SU-DHL-6 (cell line): ENCODE measurements around the gene RIPOR2.

ENCODE experiments used
- H2AFZ ChIP-seq: fragments of 200-600 bp; sonication (generic); 2 replicates; pipeline ENCODE4 v1.6.1; 2014; ENCODE audit warnings: low read depth, mild to moderate bottlenecking, moderate library complexity, mixed read lengths, antibody characterized with exemption, low read length; ENCODE audit not compliant: severe bottlenecking
- H3F3A ChIP-seq: fragments of 200-600 bp; shearing (Covaris generic); 2 replicates; pipeline ENCODE4 v1.6.0; 2016; ENCODE audit warnings: antibody characterized with exemption, mild to moderate bottlenecking; ENCODE audit not compliant: insufficient read depth
- H3K27ac ChIP-seq: fragments of 200-600 bp; sonication (generic); 2 replicates; pipeline ENCODE4 v1.5.1; 2016; ENCODE audit warnings: low read depth, mild to moderate bottlenecking, low read length, moderate library complexity, mixed read lengths
- H3K27me3 ChIP-seq: fragments of 200-600 bp; sonication (generic), shearing (Covaris generic); 2 replicates; pipeline ENCODE4 v1.6.0; 2014; ENCODE audit warnings: mild to moderate bottlenecking, low read length
- H3K36me3 ChIP-seq: fragments of 200-600 bp; sonication (generic); 2 replicates; pipeline ENCODE4 v1.6.1; 2014; ENCODE audit warnings: mild to moderate bottlenecking, low read length, mixed read lengths
- H3K4me2 ChIP-seq: fragments of 300-600, 200-600 bp; shearing (Covaris generic), sonication (generic); 2 replicates; pipeline ENCODE4 v1.6.0; 2014; ENCODE audit warnings: low read length, low read depth, mild to moderate bottlenecking; ENCODE audit not compliant: poor library complexity, severe bottlenecking
- H3K4me3 ChIP-seq: fragments of 200-600 bp; sonication (generic); 2 replicates; pipeline ENCODE4 v1.5.1; 2014; ENCODE audit warnings: antibody characterized with exemption, low read length, mild to moderate bottlenecking, mixed read lengths; ENCODE audit not compliant: insufficient read depth, poor library complexity, severe bottlenecking
- H3K79me2 ChIP-seq: fragments of 200-600 bp; sonication (generic); 2 replicates; pipeline ENCODE4 v1.6.1; 2014; ENCODE audit warnings: mild to moderate bottlenecking, low read length, moderate library complexity; ENCODE audit not compliant: insufficient read depth
- H3K9ac ChIP-seq: fragments of 200-600 bp; sonication (generic); 2 replicates; pipeline ENCODE4 v1.7.0; 2014; ENCODE audit warnings: mild to moderate bottlenecking, low read length
- H3K9me2 ChIP-seq: fragments of 200-600 bp; sonication (generic); replicated peaks from 2 replicates; pipeline ENCODE4 v1.6.1; 2014; ENCODE audit warnings: low read length; ENCODE audit not compliant: insufficient read depth
- H3K9me3 ChIP-seq: fragments of 200-600 bp; sonication (generic); 2 replicates; pipeline ENCODE4 v1.6.1; 2014; ENCODE audit warnings: low read length, mixed read lengths; ENCODE audit not compliant: insufficient read depth
- H4K20me1 ChIP-seq: fragments of 200-600 bp; sonication (generic); 2 replicates; pipeline ENCODE4 v1.6.1; 2014; ENCODE audit warnings: low read depth, mild to moderate bottlenecking, antibody characterized with exemption, low read length, moderate library complexity, mixed read lengths
- EZH2phosphoT487 ChIP-seq: fragments of 200-600 bp; sonication (generic), shearing (Covaris generic); conservative IDR thresholded peaks from 2 replicates; pipeline ENCODE4 v1.6.1; 2018; ENCODE audit warnings: mild to moderate bottlenecking, antibody characterized with exemption, low read length, moderate library complexity, mixed read lengths
- TF ChIP-seq, protein P1 (sequence below): fragments of 200-600 bp; sonication (generic); IDR thresholded peaks from one replicate; pipeline ENCODE4 v1.5.1; 2017; ENCODE audit warnings: antibody characterized with exemption, mild to moderate bottlenecking, low read length, moderate library complexity; ENCODE audit not compliant: insufficient read depth, poor library complexity, severe bottlenecking

Gene RIPOR2

DNA sequence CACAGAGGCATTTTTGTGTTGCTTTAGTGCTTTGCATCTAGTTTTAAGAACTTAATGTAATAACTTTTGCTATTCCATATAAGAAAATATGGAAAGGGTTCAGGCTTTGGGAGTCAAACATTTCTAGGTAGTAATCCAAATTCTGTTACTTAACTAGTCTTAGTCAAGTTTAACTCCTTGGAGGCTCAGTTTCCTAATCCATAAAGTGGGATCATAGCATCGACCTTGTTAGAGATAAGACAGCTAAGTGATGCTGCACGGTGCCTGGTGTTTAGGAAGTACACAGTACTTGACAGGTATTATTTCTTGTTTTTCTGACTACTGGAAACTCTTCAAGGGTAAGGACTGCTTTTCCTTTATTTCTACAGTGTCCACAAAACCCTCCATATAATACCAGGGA is 112.6 kb downstream of the RIPOR2 start:
- Histone ChIP-seq H3K4me2 (no peak overlapping the region), H3K36me3 (peaks cover 63% of the 10 kb centered on the region), H3K27me3 (no peaks in the 10 kb centered on the region), H3K9ac (no peak overlapping the region), H3K27ac (no peak overlapping the region), H3F3A (peaks cover 15% of the 10 kb centered on the region; the same call in 1 of the 2 replicates), H3K9me2 (no peaks in the 10 kb centered on the region), H3K9me3 (no peaks in the 10 kb centered on the region), H4K20me1 (no peaks in the 10 kb centered on the region), H3K4me3 (no peak overlapping the region), H2AFZ (no peak overlapping the region), H3K79me2 (no peaks in the 10 kb centered on the region)
- TF ChIP-seq EZH2phosphoT487: no peak
- TF ChIP-seq, protein P1, sequence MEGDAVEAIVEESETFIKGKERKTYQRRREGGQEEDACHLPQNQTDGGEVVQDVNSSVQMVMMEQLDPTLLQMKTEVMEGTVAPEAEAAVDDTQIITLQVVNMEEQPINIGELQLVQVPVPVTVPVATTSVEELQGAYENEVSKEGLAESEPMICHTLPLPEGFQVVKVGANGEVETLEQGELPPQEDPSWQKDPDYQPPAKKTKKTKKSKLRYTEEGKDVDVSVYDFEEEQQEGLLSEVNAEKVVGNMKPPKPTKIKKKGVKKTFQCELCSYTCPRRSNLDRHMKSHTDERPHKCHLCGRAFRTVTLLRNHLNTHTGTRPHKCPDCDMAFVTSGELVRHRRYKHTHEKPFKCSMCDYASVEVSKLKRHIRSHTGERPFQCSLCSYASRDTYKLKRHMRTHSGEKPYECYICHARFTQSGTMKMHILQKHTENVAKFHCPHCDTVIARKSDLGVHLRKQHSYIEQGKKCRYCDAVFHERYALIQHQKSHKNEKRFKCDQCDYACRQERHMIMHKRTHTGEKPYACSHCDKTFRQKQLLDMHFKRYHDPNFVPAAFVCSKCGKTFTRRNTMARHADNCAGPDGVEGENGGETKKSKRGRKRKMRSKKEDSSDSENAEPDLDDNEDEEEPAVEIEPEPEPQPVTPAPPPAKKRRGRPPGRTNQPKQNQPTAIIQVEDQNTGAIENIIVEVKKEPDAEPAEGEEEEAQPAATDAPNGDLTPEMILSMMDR: no peak

- Histone ChIP-seq H3K4me2 (no peak overlapping the region), H3K9me3 (no peaks in the 10 kb centered on the region), H4K20me1 (no peaks in the 10 kb centered on the region), H3K36me3 (peaks cover 66% of the 10 kb centered on the region), H3K27ac (no peak overlapping the region), H3F3A (peaks cover 15% of the 10 kb centered on the region; the same call in 1 of the 2 replicates), H3K9me2 (no peaks in the 10 kb centered on the region), H3K79me2 (no peaks in the 10 kb centered on the region), H3K9ac (no peak overlapping the region), H3K4me3 (no peak overlapping the region), H2AFZ (no peak overlapping the region), H3K27me3 (no peaks in the 10 kb centered on the region)
- no peak for TF ChIP-seq EZH2phosphoT487
- TF ChIP-seq, protein P1: no peak
Observed at GRCh38 chr6:24822696-24823095, 113.1 kb downstream of the RIPOR2 start.

DNA sequence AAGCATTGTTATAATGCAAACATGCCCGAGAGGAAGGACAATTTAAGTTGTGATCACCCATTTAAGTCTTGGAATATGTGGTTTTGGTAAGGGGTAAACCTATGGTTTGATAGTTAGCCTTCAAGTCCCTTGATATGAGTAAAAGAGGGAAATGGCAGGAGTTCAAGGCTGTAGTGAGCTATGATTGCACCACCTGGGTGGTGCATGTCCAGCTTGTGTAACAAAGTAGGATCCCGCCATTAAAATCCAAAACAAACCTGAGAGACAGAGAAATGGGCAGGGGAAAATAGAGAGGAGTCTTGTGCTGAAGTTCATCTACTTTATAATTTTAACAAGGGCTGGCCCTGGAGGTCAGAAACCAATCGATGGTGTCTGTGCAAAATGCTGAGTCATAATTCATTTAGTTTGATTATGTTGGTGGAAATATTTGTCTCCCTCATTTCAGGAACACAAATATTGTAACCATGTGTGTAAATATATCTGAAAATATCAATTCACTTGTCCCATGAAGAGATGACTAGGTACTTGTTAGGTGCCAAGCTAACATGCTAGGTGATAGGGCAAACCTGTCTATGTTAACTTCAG is 113.8 kb downstream of the RIPOR2 start:
- Histone ChIP-seq H3K79me2 (no peaks in the 10 kb centered on the region), H3F3A (peaks cover 15% of the 10 kb centered on the region; the same call in 1 of the 2 replicates), H4K20me1 (no peaks in the 10 kb centered on the region), H3K27ac (no peak overlapping the region), H3K9ac (no peak overlapping the region), H2AFZ (no peak overlapping the region), H3K9me3 (no peaks in the 10 kb centered on the region), H3K27me3 (no peaks in the 10 kb centered on the region), H3K36me3 (peaks cover 64% of the 10 kb centered on the region), H3K4me2 (no peak overlapping the region), H3K9me2 (no peaks in the 10 kb centered on the region), H3K4me3 (no peak overlapping the region)
- TF ChIP-seq, protein P1: no peak
- no peak for TF ChIP-seq EZH2phosphoT487
